GM19397 (cell line): ENCODE data around the gene LAMP1.
"Not testable (repeated sequence)": the region's sequence is repeated elsewhere in the genome, so short reads cannot be mapped to it uniquely, and the experiment has no call there.

Source experiments
- ATAC-seq: cut with Tn5 transposase; IDR thresholded peaks from one replicate; pipeline ENCODE4 v1.9.1; 2021; ENCODE audit warnings: mild to moderate bottlenecking, moderate library complexity; ENCODE audit not compliant: unreplicated experiment

Gene LAMP1

GRCh38 chr13:113296823-113297369, at the start of gene LAMP1:
TSS of gene LAMP1 (plus strand) at chr13:113297239. CDS start at chr13:113297435, 196 bp downstream.
- peak; percentile 88 for ATAC-seq

- ATAC-seq: no peak
These were observed 44.4 kb upstream of the LAMP1 start for GRCh38 chr13:113252516-113253095.

- not testable (repeated sequence) for ATAC-seq
These were observed 39.1 kb upstream of the LAMP1 start for GRCh38 chr13:113257908-113258307.

- no peak for ATAC-seq
These were observed 38.6 kb upstream of the LAMP1 start for GRCh38 chr13:113258321-113259054.

GRCh38 chr13:113260996-113261395, 36.0 kb upstream of the LAMP1 start:
- no peak for ATAC-seq

- ATAC-seq: not testable (repeated sequence)
These were observed 34.0 kb upstream of the LAMP1 start for GRCh38 chr13:113263016-113263415.

- ATAC-seq: no peak
These were observed 29.2 kb upstream of the LAMP1 start for GRCh38 chr13:113267642-113268405.

- no peak for ATAC-seq
These were observed 25.0 kb upstream of the LAMP1 start for GRCh38 chr13:113272031-113272430.

- ATAC-seq: no peak
These were observed 24.3 kb upstream of the LAMP1 start for GRCh38 chr13:113272701-113273181.

GRCh38 chr13:113273321-113273720, 23.7 kb upstream of the LAMP1 start:
- ATAC-seq: no peak

- ATAC-seq: no peak
These were observed 23.0 kb upstream of the LAMP1 start for GRCh38 chr13:113273851-113274590.

- ATAC-seq: no peak
These were observed 22.3 kb upstream of the LAMP1 start for GRCh38 chr13:113274721-113275120.

GRCh38 chr13:113275387-113275786, 21.7 kb upstream of the LAMP1 start:
- no peak for ATAC-seq

GRCh38 chr13:113280126-113280525, 16.9 kb upstream of the LAMP1 start:
- ATAC-seq: no peak

- no peak for ATAC-seq
These were observed 13.1 kb upstream of the LAMP1 start for GRCh38 chr13:113283904-113284303.

- ATAC-seq: no peak
These were observed 8.2 kb upstream of the LAMP1 start for GRCh38 chr13:113288880-113289279.

GRCh38 chr13:113291129-113291528, 5.9 kb upstream of the LAMP1 start:
- no peak for ATAC-seq

GRCh38 chr13:113292021-113292862, 4.8 kb upstream of the LAMP1 start:
- ATAC-seq: no peak

GRCh38 chr13:113293686-113294085, 3.4 kb upstream of the LAMP1 start:
- no peak for ATAC-seq

- ATAC-seq: no peak
These were observed 1.3 kb upstream of the LAMP1 start for GRCh38 chr13:113295776-113296175.
